GM12878 (cell line): ENCODE results near the gene SUN5. TPM values are rescaled to one million over a fixed set of nuclear protein-coding genes. Genes with fewer than 3 reads are reported as not detected.

Experiments used
- ATAC-seq: fragments of 200-7000 bp; cut with Tn5 transposase; 3 replicates; pipeline ENCODE4 v1.9.1; 2020; ENCODE audit warnings: mild to moderate bottlenecking, moderate library complexity
- BruUV-seq: library from RNA; stranded (reverse); fragments of 400-500 nt; replicated peaks from 2 replicates; lab custom pipeline; 2021; lab: Mats Ljungman, UMichigan
- CTCF ChIA-PET: fragments of 300-600 bp; sonication (Branson Sonifier 250); formaldehyde crosslinking; extraction: SDS; loops from one replicate; lab custom pipeline; 2021; ENCODE audit warnings: inconsistent platforms; lab: Yijun Ruan, JAX
- POLR2A ChIA-PET: fragments of 350-600 bp; formaldehyde crosslinking; extraction: SDS; loops from one replicate; lab custom pipeline; 2021; ENCODE audit warnings: inconsistent platforms; lab: Charles Lee
- RAD21 ChIA-PET: fragments of 300-600 bp; sonication (Branson Sonifier 250); formaldehyde crosslinking; loops from one replicate; lab custom pipeline; 2023; ENCODE audit warnings: antibody characterized with exemption; ENCODE audit not compliant: unreplicated experiment; lab: Charles Lee
- SMC1A ChIA-PET: fragments of 300-600 bp; sonication (Branson Sonifier 250); formaldehyde crosslinking; loops from one replicate; lab custom pipeline; 2023; ENCODE audit not compliant: unreplicated experiment, uncharacterized antibody; lab: Charles Lee
- DNase-seq: peaks from one replicate; pipeline ENCODE4 v3.0.0-alpha.2; 2011; ENCODE audit warnings: low read depth, low spot score
- FAIRE-seq: peaks from 3 replicates; lab custom pipeline; 2011; peaks lifted over from hg19 to GRCh38; lab: Jason Lieb, UNC
- H2AFZ ChIP-seq: 2 replicates; pipeline ENCODE4 v1.6.0; 2011; ENCODE audit warnings: low read depth, low read length, control low read depth; ENCODE audit not compliant: control insufficient read depth
- H3K27ac ChIP-seq: 2 replicates; pipeline ENCODE4 v1.5.1; 2011; ENCODE audit warnings: control low read depth; ENCODE audit not compliant: control insufficient read depth, insufficient read depth
- H3K27me3 ChIP-seq, 2 experiments: replicated peaks in 1 of 2; 2 replicates each; pipeline versions ENCODE4 v1.6.0 to v1.6.1; 2011; ENCODE audit warnings: low read length in 1 of 2; ENCODE audit not compliant: control insufficient read depth in 2 of 2, insufficient read depth in 2 of 2
- H3K36me3 ChIP-seq, 2 experiments: 2 replicates each; pipeline ENCODE4 v1.5.1; 2011; ENCODE audit warnings: low read length in 1 of 2; ENCODE audit not compliant: control insufficient read depth in 2 of 2, insufficient read depth in 2 of 2
- H3K4me1 ChIP-seq: 2 replicates; pipeline ENCODE4 v1.6.1; 2011; ENCODE audit warnings: mild to moderate bottlenecking, low read length, moderate library complexity, mixed read lengths; ENCODE audit not compliant: control insufficient read depth, insufficient read depth
- H3K4me2 ChIP-seq: 2 replicates; pipeline ENCODE4 v1.6.0; 2011; ENCODE audit warnings: control low read depth; ENCODE audit not compliant: control insufficient read depth, insufficient read depth
- H3K4me3 ChIP-seq: fragments of 200-600 bp; sonication (generic); 2 replicates; pipeline ENCODE4 v1.5.1; 2016
- H3K79me2 ChIP-seq: 2 replicates; pipeline ENCODE4 v1.6.0; 2011; ENCODE audit warnings: low read length; ENCODE audit not compliant: control insufficient read depth, insufficient read depth
- H3K9ac ChIP-seq: 2 replicates; pipeline ENCODE4 v1.8.0; 2011; ENCODE audit warnings: low read length, control low read depth, mixed read lengths; ENCODE audit not compliant: control insufficient read depth, insufficient read depth
- H3K9me3 ChIP-seq: replicated peaks from 3 replicates; pipeline ENCODE4 v1.5.1; 2011; ENCODE audit warnings: mild to moderate bottlenecking, low read length; ENCODE audit not compliant: control insufficient read depth, insufficient read depth
- H4K20me1 ChIP-seq: 2 replicates; pipeline ENCODE4 v1.6.0; 2011; ENCODE audit not compliant: control insufficient read depth, insufficient read depth
- BACH1 ChIP-seq: fragments of 450-650 bp; IDR thresholded peaks from 2 replicates; pipeline ENCODE4 v1.6.1; 2017; ENCODE audit warnings: mild to moderate bottlenecking, borderline replicate concordance
- BRCA1 ChIP-seq: IDR thresholded peaks from 2 replicates; pipeline ENCODE4 v1.6.1; 2011; ENCODE audit warnings: low read depth, low read length, improper control_type of control experiment
- GATAD2B ChIP-seq: fragments of 450-650 bp; conservative IDR thresholded peaks from 2 replicates; pipeline ENCODE4 v1.6.1; 2017; ENCODE audit warnings: low read depth, mild to moderate bottlenecking, moderate library complexity
- HDGF ChIP-seq: fragments of 450-650 bp; IDR thresholded peaks from 2 replicates; pipeline ENCODE4 v1.6.1; 2016; ENCODE audit warnings: antibody characterized with exemption
- JUNB ChIP-seq: IDR thresholded peaks from 2 replicates; pipeline ENCODE4 v1.6.1; 2016; ENCODE audit warnings: antibody characterized with exemption, mild to moderate bottlenecking
- NBN ChIP-seq: fragments of 450-650 bp; IDR thresholded peaks from 2 replicates; pipeline ENCODE4 v1.6.1; 2016
- NFIC ChIP-seq: IDR thresholded peaks from 2 replicates; pipeline ENCODE4 v1.6.1; 2012; ENCODE audit warnings: low read depth, mild to moderate bottlenecking, inconsistent platforms, low read length, moderate library complexity
- POLR2AphosphoS5 ChIP-seq: IDR thresholded peaks from 2 replicates; pipeline ENCODE4 v1.6.1; 2011; ENCODE audit warnings: mild to moderate bottlenecking, low read length, inconsistent platforms
- RB1 ChIP-seq: fragments of 450-650 bp; formaldehyde crosslinking; IDR thresholded peaks from 2 replicates; pipeline ENCODE4 v1.6.1; 2017; ENCODE audit warnings: mild to moderate bottlenecking, borderline replicate concordance
- TARDBP ChIP-seq: IDR thresholded peaks from 2 replicates; pipeline ENCODE4 v1.6.1; 2016; ENCODE audit warnings: borderline replicate concordance
- ZBTB33 ChIP-seq: fragments of 450-650 bp; IDR thresholded peaks from 2 replicates; pipeline ENCODE4 v1.6.1; 2017; ENCODE audit warnings: mild to moderate bottlenecking
- WGBS: methylation state at CpG from one replicate; pipeline ENCODE4 v1.1.6; 2016; ENCODE audit warnings: low lambda C conversion rate; ENCODE audit not compliant: insufficient replicate concordance, insufficient coverage; ENCODE audit errors: missing lambda C conversion rate; 5-methylcytosine and 5-hydroxymethylcytosine counted together
- in situ Hi-C: fragments of 300-500 bp; cut with MboI; formaldehyde crosslinking; loops from 9 replicates; pipeline ENCODE4 v1.14.3; 2018; ENCODE audit warnings: mixed read lengths
- intact Hi-C: fragments of 100-400 bp; cut with micrococcal nuclease; formaldehyde crosslinking; loops from one replicate; pipeline ENCODE4 v1.14.2; 2022; ENCODE audit not compliant: unreplicated experiment
- polyA plus RNA-seq, 11 experiments: library from polyadenylated mRNA; depleted of rRNA in 4 of 11; unstranded in 6 of 11; stranded (reverse) in 5 of 11; fragments of >200 nt; fragmentation: Nextera tagmentation in 4 of 11; fragmentation: Illumina TruSeq in 1 of 11; extraction: Ambion mirVana in 4 of 11; extraction: Trizol in 1 of 11; gene quantifications; 1 replicate in 1 of 11; 2 replicates in 10 of 11; pipeline versions ENCODE4 v1.2.1 to v1.2.3, GENCODE V29; 2011 to 2016; ENCODE audit warnings: inconsistent platforms in 2 of 11, missing spikeins in 2 of 11, low read depth in 1 of 11
- total RNA-seq, 4 experiments: library from RNA; depleted of rRNA in 3 of 4; stranded (reverse); fragments of >200 nt in 3 of 4; fragmentation: Illumina TruSeq in 1 of 4; extraction: Trizol in 1 of 4; gene quantifications; 2 replicates each; pipeline versions ENCODE4 v1.2.1 to v1.2.3, GENCODE V29; 2013 to 2021

The SUN5 gene
- total and polyA plus RNA-seq, 10 of the 15 experiments (the other 5 are each of a cell fraction or from before 2014, with no cell fraction given), result not detected

- no peak overlapping the region for H2AFZ ChIP-seq
- H3K4me2 ChIP-seq, result no peak overlapping the region
- H3K4me1 ChIP-seq, result no peaks in the 10 kb centered on the region
- in situ Hi-C loops (no loop called here), intact Hi-C loops (no loop called here)
- H3K36me3 ChIP-seq, result no peaks in the 10 kb centered on the region
- no peaks in the 10 kb centered on the region for H3K9me3 ChIP-seq
- ChIA-PET RAD21 (no interaction called here), CTCF (no interaction called here), POLR2A (no interaction called here), SMC1A (no interaction called here)
- 13% methylated on average over 15 of the region's 15 CpGs for WGBS
- DNase-seq (no peak), ATAC-seq (no peak), FAIRE-seq (no peak)
- H3K27me3 ChIP-seq, result peaks cover 0 to 1% of the 10 kb centered on the region in 2 experiments; a peak in 3 of 4 replicates
- no peak overlapping the region for H3K9ac ChIP-seq
- H4K20me1 ChIP-seq, result no peaks in the 10 kb centered on the region
- no peaks in the 10 kb centered on the region for H3K79me2 ChIP-seq
- no peak overlapping the region for H3K4me3 ChIP-seq
- no peak overlapping the region for H3K27ac ChIP-seq
- TF ChIP-seq POLR2AphosphoS5 (no peak), TARDBP (no peak), NBN (no peak), HDGF (no peak), BACH1 (no peak), JUNB (no peak)
- BruUV-seq, result no TSS peak
These were observed 11.7 kb upstream of the SUN5 start for GRCh38 chr20:33015700-33016580.

GRCh38 chr20:33015114-33015484 lies 10.9 kb upstream of the SUN5 start:
- no peak for TF ChIP-seq ZBTB33
- no peak for TF ChIP-seq NFIC
- no peak for TF ChIP-seq RB1
- TF ChIP-seq GATAD2B, result no peak
- no peak for TF ChIP-seq BRCA1
- TF ChIP-seq, all 136 proteins: peak for 0
- in situ Hi-C loops (no loop called here), intact Hi-C loops (no loop called here)
- Histone ChIP-seq H3K4me2 (no peak overlapping the region), H3K4me3 (no peak overlapping the region), H3K79me2 (no peaks in the 10 kb centered on the region), H3K4me1 (no peaks in the 10 kb centered on the region), H3K36me3 (no peaks in the 10 kb centered on the region), H4K20me1 (no peaks in the 10 kb centered on the region), H3K27me3 (peaks cover 0 to 1% of the 10 kb centered on the region in 2 experiments; a peak in 3 of 4 replicates), H2AFZ (no peak overlapping the region), H3K9me3 (no peaks in the 10 kb centered on the region), H3K9ac (no peak overlapping the region), H3K27ac (no peak overlapping the region)
- POLR2A ChIA-PET, result no interaction called here
- ATAC-seq (no peak), DNase-seq (no peak), FAIRE-seq (no peak)
- RAD21 ChIA-PET, result no interaction called here
- no TSS peak for BruUV-seq
- CTCF ChIA-PET, result no interaction called here
- SMC1A ChIA-PET, result no interaction called here
- WGBS, result 53% methylated on average over 10 of the region's 10 CpGs
